SK-N-DZ (cell line): Measurements from ENCODE around the gene PI4KA.

ENCODE experiments used
- DNase-seq: peaks from one replicate; pipeline ENCODE4 v3.0.0-alpha.2; 2015; ENCODE audit warnings: low spot score

Gene PI4KA

GRCh38 chr22:20793748-20794649, 64.6 kb downstream of the PI4KA start:
- DNase-seq, result no peak

DNA sequence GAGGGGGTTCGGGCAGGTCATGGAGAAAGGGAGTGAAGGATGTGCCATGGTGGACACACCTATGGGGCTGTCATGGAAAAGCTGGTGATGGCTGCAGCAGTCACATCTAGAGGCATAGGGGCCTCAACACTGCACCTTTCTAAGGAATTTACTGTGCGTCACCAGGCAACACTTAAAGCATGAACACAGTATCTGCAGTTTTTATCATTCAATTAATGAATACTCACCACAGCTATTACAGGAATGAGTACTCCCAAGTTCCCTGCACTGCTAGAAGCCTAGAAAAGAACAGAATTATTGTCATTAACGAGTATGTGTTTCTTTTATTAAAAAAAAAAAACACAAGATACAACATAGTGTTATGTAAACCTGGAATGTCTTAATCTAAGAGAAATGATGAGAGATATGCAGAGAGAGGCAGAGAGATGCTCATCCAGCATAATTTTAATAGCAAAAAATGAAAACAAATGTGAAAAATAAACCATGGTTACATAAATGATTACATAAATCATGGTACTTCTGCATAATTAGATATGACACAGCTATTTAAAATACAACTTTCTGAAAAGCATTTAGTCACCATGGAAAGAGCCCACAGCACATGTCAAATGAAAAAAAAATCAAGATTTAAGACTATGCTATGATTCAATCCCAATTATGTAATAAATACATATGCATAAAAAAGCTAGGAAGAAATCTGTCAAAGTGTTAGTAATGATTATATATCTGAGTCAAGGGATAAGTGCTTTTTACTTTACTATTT, 65.5 kb downstream of the PI4KA start:
- DNase-seq, result no peak

DNA sequence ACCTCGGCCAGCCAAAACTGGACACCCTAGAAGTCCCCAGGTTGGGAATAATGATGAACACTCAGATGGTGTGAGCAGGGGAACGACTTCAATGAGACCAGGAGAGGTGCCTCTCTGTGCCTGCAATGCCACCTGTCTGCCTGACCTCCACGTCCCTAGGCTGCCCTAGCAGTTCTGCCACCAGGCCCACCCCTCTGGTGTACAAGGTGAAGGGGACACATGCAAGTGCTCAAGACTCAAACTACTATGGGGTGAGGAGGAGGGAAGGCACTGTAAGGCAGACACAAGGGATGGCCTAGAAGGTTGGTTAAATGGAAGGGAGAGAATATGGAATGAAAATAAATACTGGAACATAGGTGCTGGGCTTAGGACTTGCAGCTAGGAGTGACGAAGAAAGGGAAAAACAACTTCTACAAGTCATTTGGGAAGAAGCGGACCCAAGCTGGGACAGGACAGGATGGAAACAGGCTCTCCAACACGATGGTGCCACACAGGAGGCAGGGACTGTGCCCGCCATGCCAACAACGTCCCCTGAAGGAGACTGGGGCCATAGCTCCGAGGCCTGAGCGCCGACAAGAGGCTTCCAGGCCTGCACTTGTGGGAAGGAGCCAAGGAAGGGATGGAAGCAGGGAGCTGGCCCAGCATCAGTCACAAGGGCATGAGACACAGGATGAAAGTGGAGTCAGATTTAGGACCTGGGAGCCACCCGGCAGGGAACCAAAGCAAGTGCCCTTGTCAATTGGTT, 66.2 kb downstream of the PI4KA start:
- DNase-seq, result no peak

DNA sequence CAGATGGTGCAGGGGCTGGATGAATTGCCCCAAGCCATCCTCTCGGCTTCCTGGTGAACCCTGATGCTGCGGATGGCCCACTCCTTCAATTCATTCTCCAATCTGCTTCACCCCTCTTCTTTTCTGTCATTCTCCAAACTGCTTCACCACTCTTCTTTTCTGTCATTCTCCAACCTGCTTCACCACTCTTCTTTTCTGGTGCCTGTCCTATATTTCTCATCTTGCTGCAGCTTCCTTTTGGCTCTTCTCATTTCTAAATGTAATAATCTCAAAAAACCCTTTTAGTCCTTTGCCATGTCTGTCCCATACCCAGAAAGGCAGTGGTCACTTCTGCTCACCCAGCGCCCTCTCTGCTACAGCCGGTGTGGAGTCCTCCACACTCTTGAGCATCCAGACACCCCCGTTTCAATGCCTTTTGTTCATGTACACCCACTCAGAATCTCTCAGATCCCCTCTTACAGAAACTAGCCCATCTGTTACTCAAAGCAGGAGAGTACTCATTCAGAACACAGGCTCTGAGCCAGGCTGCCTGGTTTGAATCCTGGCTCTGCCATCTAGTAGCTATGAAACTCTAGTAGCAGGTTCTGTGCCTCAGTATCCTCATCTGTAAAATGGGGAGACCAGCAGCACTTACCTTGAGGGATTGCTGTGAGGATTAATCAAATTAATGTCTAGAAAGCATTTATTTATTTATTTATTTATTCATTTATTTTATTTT, 69.8 kb downstream of the PI4KA start:
- no peak for DNase-seq

DNA sequence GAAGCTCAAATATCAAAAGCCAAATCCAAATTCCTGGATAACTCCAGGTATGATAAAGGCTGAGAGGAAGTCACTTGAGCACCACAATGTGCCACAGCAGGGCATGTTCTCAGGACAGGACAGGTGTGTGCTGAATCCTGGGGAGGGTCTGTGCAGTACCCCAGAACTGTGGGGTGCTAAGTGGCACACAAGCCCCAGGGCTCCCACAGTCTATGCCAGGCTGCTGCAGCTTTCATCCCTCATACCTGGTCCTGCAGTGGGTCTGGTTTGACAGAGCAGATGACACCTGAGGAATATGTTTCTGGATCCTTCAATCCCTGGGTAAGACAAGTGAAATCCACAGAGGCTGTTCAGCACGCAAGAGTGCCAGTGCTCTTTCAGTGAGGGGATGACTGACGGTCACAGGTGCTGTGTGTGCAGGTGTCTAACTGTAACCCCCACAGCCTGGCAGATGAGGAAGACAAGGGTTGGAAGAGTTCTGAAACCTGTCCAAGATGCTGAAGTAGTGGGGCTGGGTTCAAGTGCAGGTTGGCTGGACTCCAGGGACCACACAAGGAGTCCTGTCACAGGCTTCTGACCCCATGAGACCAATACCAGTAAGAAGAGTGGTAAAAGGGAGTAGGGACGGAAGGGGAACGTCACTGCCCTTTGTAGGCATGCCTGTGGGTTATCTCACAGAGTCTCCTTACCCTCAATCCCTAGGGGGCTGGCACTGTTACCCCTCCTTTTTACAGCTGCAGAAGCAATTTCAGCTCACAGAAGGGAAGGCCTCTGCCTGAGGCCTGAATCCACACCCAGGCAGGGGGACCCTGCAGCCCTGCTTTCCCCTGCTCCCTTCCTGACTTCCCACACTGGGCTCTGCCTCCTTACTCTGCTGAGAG, 70.6 kb downstream of the PI4KA start:
- DNase-seq, result no peak

- DNase-seq, result no peak
These were observed 71.4 kb downstream of the PI4KA start for GRCh38 chr22:20787223-20787622.

GRCh38 chr22:20786536-20786979, 72.1 kb downstream of the PI4KA start:
- DNase-seq, result no peak

- DNase-seq, result no peak
These were observed 72.6 kb downstream of the PI4KA start for GRCh38 chr22:20786048-20786447.

DNA sequence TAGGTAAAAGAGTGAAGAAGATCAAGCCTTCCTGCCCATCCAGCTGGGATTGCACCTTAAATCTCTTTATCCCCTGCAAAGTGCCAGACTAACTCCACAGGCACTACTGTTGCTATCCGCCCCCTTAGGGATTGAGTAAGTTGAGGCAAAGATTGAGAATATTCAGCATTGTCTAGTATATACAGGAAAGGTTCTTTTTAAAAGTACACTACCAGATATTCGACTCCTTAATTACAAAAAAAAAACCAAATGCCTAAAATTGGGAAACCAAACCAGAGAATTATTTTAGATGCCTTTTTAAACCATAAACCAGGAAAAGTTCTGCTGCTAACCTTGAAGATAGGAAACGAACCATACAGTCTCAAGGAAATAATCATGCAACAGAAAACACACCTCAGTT, 73.2 kb downstream of the PI4KA start:
- no peak for DNase-seq

GRCh38 chr22:20783844-20784723, 74.5 kb downstream of the PI4KA start:
- DNase-seq, result peak; percentile 46

DNA sequence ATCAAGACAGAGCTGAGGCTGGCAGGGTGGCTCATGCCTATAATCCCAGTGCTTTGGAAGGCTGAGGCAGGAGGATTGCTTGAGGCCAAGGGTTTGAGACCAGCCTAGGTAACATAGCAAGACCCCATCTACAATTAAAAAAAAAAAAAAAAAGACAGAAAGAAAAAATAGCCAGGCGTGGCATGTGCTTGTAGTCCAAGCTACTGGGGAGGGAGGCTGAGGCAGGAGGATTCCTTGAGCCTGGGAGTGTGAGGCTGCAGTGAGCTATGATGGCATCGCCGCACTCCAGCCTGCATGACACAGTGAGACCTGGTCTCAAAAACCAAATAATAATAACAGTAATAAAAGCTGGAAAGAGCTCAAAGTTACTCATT, 75.3 kb downstream of the PI4KA start:
- DNase-seq, result no peak

- no peak for DNase-seq
These were observed 75.9 kb downstream of the PI4KA start for GRCh38 chr22:20782596-20783299.

DNA sequence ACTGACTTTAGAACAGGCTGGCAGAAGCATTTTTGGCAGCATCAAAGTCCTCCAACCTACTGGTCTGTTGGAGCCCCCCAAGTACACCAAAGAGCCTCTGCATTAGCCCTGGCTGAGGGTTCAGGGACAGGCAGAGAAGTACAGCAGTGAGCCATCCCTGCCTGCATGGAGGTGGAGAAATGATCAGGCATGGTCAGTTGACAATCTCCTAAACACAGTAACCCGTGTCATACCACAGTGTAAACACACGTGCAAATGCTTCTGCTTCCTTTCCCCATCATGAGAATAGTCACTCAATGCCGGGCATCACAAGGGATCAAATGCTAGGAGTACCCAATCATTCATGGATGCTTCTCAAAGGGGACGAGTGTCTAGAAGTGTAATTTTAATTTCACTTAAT, 76.5 kb downstream of the PI4KA start:
- no peak for DNase-seq

- no peak for DNase-seq
These were observed 77.2 kb downstream of the PI4KA start for GRCh38 chr22:20781272-20781990.

GRCh38 chr22:20779818-20780158, 78.8 kb downstream of the PI4KA start:
- DNase-seq, result no peak

GRCh38 chr22:20779014-20779817, 79.4 kb downstream of the PI4KA start:
- no peak for DNase-seq

- no peak for DNase-seq
These were observed 81.0 kb downstream of the PI4KA start for GRCh38 chr22:20777420-20778177.
